HepG2 (cell line): ENCODE measurements around the gene FMC1. TPM values are rescaled to one million over a fixed set of nuclear protein-coding genes. Genes with fewer than 3 reads are reported as not detected.

ENCODE experiments used
- ASH2L ChIP-seq: fragments of 300-600, 200-600 bp; sonication (generic); IDR thresholded peaks from 2 replicates; pipeline ENCODE4 v1.7.0; 2017; ENCODE audit warnings: low read depth, mild to moderate bottlenecking, moderate library complexity, mixed read lengths, low read length; ENCODE audit not compliant: insufficient read length
- MTF1 ChIP-seq: sonication (generic); formaldehyde crosslinking; IDR thresholded peaks from 2 replicates; pipeline ENCODE4 v1.5.0; 2020; ENCODE audit warnings: missing genetic modification reagents
- TCF12 ChIP-seq, 2 experiments: fragments of 450-650 bp in 1 of 2; sonication (generic) in 1 of 2; formaldehyde crosslinking in 1 of 2; IDR thresholded peaks; 2 replicates each; pipeline versions ENCODE4 v1.6.1 to v1.8.0; 2017 to 2022; ENCODE audit warnings: antibody characterized with exemption in 1 of 2, mild to moderate bottlenecking in 1 of 2, missing genetic modification reagents in 1 of 2, moderate library complexity in 1 of 2
- ZNF230 ChIP-seq: sonication (generic); formaldehyde crosslinking; IDR thresholded peaks from 2 replicates; pipeline ENCODE4 v1.4.0; 2020; ENCODE audit warnings: mild to moderate bottlenecking, missing genetic modification reagents
- ZNF24 ChIP-seq: fragments of 450-650 bp; IDR thresholded peaks from 2 replicates; pipeline ENCODE4 v1.6.1; 2017; ENCODE audit warnings: antibody characterized with exemption, mild to moderate bottlenecking
- ZNF605 ChIP-seq: sonication (generic); formaldehyde crosslinking; IDR thresholded peaks from 2 replicates; pipeline ENCODE4 v1.8.0; 2022; ENCODE audit warnings: mild to moderate bottlenecking, missing genetic modification reagents
- polyA plus RNA-seq, 8 experiments: library from polyadenylated mRNA; depleted of rRNA in 3 of 8; stranded (reverse) in 7 of 8; unstranded in 1 of 8; fragments of >200 nt; fragmentation: Illumina TruSeq in 4 of 8; extraction: Trizol in 4 of 8; gene quantifications; 2 replicates each; pipeline versions ENCODE4 v1.2.1 to v1.2.3, GENCODE V29; 2011 to 2016; ENCODE audit warnings: low read depth in 4 of 8, missing spikeins in 1 of 8, mixed read lengths in 1 of 8; ENCODE audit not compliant: insufficient read depth in 1 of 8
- total RNA-seq, 5 experiments: library from RNA; depleted of rRNA; stranded (reverse); fragments of >200 nt; fragmentation: Illumina TruSeq; extraction: Trizol; gene quantifications; 2 replicates each; pipeline ENCODE4 v1.2.3, GENCODE V29; 2016; ENCODE audit warnings: low read depth in 1 of 5
- TF ChIP-seq, protein P1 (sequence below): sonication (generic); formaldehyde crosslinking; IDR thresholded peaks from 2 replicates; pipeline ENCODE4 v1.5.1; 2020; ENCODE audit warnings: mild to moderate bottlenecking, missing genetic modification reagents, borderline replicate concordance
- TF ChIP-seq, protein P2 (sequence below): sonication (generic); formaldehyde crosslinking; IDR thresholded peaks from 2 replicates; pipeline ENCODE4; 2020; ENCODE audit warnings: missing genetic modification reagents, mild to moderate bottlenecking, borderline replicate concordance
- TF ChIP-seq, protein P3 (sequence below): sonication (generic); formaldehyde crosslinking; IDR thresholded peaks from 2 replicates; pipeline ENCODE4 v1.5.0; 2020; ENCODE audit warnings: mild to moderate bottlenecking, missing genetic modification reagents
- TF ChIP-seq, protein P4 (sequence below): sonication (generic); formaldehyde crosslinking; IDR thresholded peaks from 2 replicates; pipeline ENCODE4 v1.5.1; 2020; ENCODE audit warnings: missing genetic modification reagents, mild to moderate bottlenecking, borderline replicate concordance

Gene FMC1
- total and polyA plus RNA-seq, 2 of the 13 experiments (the other 11 are each of a cell fraction or from before 2014, with no cell fraction given): 39.2 to 50.7 TPM

DNA sequence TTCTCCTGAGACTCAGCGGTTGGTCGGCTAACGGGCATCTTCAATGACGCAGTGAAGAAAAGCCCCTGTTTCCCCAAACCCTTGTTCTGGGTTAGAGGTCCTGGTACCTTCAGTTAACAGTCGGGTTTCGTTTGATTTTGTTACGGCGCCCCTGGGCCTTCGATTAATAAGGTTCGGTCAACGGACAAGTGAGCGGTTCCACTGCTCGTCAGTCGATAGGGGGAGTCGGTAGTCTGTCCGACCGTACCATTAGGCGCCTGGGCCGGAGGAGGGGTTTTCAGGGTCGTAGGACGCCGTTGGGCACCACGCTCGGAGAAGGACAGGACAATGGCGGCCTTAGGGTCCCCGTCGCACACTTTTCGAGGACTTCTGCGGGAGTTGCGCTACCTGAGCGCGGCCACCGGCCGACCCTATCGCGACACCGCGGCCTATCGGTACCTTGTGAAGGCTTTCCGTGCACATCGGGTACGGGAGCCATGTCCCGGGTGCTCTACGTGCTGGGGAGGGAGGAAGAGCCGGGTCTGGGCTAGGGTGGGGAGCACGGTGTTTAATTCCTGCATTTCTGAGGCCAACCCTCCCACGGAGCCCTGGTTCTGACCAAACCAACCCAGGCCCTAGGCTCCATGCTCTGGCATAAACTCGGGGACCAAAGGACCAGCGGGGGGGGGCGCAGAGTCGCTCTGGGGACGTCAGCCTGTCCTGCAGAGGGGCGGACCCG lies at the start of gene FMC1 (continued):
- TF ChIP-seq, protein P1, sequence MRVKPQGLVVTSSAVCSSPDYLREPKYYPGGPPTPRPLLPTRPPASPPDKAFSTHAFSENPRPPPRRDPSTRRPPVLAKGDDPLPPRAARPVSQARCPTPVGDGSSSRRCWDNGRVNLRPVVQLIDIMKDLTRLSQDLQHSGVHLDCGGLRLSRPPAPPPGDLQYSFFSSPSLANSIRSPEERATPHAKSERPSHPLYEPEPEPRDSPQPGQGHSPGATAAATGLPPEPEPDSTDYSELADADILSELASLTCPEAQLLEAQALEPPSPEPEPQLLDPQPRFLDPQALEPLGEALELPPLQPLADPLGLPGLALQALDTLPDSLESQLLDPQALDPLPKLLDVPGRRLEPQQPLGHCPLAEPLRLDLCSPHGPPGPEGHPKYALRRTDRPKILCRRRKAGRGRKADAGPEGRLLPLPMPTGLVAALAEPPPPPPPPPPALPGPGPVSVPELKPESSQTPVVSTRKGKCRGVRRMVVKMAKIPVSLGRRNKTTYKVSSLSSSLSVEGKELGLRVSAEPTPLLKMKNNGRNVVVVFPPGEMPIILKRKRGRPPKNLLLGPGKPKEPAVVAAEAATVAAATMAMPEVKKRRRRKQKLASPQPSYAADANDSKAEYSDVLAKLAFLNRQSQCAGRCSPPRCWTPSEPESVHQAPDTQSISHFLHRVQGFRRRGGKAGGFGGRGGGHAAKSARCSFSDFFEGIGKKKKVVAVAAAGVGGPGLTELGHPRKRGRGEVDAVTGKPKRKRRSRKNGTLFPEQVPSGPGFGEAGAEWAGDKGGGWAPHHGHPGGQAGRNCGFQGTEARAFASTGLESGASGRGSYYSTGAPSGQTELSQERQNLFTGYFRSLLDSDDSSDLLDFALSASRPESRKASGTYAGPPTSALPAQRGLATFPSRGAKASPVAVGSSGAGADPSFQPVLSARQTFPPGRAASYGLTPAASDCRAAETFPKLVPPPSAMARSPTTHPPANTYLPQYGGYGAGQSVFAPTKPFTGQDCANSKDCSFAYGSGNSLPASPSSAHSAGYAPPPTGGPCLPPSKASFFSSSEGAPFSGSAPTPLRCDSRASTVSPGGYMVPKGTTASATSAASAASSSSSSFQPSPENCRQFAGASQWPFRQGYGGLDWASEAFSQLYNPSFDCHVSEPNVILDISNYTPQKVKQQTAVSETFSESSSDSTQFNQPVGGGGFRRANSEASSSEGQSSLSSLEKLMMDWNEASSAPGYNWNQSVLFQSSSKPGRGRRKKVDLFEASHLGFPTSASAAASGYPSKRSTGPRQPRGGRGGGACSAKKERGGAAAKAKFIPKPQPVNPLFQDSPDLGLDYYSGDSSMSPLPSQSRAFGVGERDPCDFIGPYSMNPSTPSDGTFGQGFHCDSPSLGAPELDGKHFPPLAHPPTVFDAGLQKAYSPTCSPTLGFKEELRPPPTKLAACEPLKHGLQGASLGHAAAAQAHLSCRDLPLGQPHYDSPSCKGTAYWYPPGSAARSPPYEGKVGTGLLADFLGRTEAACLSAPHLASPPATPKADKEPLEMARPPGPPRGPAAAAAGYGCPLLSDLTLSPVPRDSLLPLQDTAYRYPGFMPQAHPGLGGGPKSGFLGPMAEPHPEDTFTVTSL (CRISPR knock-in tag): no peak
- TF ChIP-seq MTF1 (CRISPR knock-in tag): 0 out of 2 replicates have a peak, but pooled peaks have one; percentile 34
- no peak for TF ChIP-seq TCF12 (IDR thresholded peaks at IDR 0.05)
- peak; percentile 70; the same call in 1 of the 2 replicates for TF ChIP-seq TCF12 (CRISPR knock-in tag; IDR thresholded peaks at IDR 0.05)
- TF ChIP-seq, protein P2, sequence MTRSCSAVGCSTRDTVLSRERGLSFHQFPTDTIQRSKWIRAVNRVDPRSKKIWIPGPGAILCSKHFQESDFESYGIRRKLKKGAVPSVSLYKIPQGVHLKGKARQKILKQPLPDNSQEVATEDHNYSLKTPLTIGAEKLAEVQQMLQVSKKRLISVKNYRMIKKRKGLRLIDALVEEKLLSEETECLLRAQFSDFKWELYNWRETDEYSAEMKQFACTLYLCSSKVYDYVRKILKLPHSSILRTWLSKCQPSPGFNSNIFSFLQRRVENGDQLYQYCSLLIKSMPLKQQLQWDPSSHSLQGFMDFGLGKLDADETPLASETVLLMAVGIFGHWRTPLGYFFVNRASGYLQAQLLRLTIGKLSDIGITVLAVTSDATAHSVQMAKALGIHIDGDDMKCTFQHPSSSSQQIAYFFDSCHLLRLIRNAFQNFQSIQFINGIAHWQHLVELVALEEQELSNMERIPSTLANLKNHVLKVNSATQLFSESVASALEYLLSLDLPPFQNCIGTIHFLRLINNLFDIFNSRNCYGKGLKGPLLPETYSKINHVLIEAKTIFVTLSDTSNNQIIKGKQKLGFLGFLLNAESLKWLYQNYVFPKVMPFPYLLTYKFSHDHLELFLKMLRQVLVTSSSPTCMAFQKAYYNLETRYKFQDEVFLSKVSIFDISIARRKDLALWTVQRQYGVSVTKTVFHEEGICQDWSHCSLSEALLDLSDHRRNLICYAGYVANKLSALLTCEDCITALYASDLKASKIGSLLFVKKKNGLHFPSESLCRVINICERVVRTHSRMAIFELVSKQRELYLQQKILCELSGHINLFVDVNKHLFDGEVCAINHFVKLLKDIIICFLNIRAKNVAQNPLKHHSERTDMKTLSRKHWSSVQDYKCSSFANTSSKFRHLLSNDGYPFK: peak; percentile 93
- no peak for TF ChIP-seq ZNF24
- TF ChIP-seq ZNF230 (CRISPR knock-in tag): peak; percentile 50
- TF ChIP-seq ZNF605 (CRISPR knock-in tag): peak; percentile 42; the same call in 1 of the 2 replicates
- TF ChIP-seq, protein P3, sequence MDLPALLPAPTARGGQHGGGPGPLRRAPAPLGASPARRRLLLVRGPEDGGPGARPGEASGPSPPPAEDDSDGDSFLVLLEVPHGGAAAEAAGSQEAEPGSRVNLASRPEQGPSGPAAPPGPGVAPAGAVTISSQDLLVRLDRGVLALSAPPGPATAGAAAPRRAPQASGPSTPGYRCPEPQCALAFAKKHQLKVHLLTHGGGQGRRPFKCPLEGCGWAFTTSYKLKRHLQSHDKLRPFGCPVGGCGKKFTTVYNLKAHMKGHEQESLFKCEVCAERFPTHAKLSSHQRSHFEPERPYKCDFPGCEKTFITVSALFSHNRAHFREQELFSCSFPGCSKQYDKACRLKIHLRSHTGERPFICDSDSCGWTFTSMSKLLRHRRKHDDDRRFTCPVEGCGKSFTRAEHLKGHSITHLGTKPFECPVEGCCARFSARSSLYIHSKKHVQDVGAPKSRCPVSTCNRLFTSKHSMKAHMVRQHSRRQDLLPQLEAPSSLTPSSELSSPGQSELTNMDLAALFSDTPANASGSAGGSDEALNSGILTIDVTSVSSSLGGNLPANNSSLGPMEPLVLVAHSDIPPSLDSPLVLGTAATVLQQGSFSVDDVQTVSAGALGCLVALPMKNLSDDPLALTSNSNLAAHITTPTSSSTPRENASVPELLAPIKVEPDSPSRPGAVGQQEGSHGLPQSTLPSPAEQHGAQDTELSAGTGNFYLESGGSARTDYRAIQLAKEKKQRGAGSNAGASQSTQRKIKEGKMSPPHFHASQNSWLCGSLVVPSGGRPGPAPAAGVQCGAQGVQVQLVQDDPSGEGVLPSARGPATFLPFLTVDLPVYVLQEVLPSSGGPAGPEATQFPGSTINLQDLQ: 0 out of 2 replicates have a peak, but pooled peaks have one; percentile 75
- peak; percentile 86 for TF ChIP-seq ASH2L
- TF ChIP-seq, protein P4, sequence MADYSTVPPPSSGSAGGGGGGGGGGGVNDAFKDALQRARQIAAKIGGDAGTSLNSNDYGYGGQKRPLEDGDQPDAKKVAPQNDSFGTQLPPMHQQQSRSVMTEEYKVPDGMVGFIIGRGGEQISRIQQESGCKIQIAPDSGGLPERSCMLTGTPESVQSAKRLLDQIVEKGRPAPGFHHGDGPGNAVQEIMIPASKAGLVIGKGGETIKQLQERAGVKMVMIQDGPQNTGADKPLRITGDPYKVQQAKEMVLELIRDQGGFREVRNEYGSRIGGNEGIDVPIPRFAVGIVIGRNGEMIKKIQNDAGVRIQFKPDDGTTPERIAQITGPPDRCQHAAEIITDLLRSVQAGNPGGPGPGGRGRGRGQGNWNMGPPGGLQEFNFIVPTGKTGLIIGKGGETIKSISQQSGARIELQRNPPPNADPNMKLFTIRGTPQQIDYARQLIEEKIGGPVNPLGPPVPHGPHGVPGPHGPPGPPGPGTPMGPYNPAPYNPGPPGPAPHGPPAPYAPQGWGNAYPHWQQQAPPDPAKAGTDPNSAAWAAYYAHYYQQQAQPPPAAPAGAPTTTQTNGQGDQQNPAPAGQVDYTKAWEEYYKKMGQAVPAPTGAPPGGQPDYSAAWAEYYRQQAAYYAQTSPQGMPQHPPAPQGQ (CRISPR knock-in tag): no peak
